ENCODE measurements around the gene CES2. TPM values are rescaled to one million over a fixed set of nuclear protein-coding genes. Genes with fewer than 3 reads are reported as not detected.

CES2 gene
- total and polyA plus RNA-seq, 2 of the 8 experiments (the other 6 are each of a cell fraction or from before 2014, with no cell fraction given): 8.6 to 14.7 TPM

DNA sequence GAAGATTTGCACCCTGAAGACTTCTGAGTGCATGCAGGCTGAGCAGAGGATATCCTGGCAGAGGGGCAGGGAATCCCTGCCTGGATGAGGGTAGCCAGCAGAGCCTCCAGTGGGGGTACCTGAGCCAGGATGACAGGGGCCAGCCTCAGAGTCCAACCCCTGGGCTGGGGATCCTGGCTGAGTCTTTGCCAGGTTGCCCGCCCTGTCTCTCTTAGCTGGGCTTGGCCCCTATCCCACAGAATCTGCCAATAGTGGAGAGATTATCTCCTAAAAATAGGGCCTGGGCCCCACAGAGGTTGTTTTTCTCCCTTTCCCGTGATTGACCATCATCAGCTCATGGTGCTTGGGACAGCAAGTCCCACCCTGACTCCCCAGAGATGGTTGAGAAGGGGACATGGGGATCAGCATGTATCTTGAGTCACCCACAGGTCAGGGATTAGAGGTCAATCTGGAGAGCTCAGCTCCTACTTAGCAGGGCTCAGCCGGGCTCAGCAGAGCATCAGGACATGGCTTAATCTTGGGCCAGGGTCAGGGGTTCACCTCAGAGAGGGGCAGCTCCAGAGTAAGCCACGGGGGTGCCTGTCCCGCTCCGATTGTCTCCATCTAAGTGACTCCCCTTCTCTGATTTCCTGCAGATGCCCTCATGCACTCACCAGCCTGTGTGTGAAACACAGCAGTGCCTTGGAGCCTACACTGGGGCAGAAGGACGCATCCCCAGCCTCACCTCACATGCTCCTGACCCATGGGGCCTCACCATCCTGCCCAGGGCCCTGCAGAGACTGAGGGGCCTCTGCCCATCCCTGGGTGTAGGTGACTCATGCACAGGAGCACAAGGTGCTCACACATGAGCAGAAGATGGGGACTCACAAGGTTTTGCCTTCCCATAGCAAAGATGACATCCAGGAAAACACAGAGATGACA lies 28.1 kb upstream of the CES2 start:
- H3K14ac ChIP-seq (ENCODE audit: insufficient read length): no peak overlapping the region
- no peak overlapping the region for H3K27ac ChIP-seq (ENCODE audit: low read depth, low read length)
- whole genome bisulfite sequencing, 2 experiments (ENCODE audit: extremely low coverage in 1 of 2, insufficient coverage in 1 of 2, insufficient read length in 1 of 2, insufficient replicate concordance in 2 of 2, low coverage in 1 of 2, low lambda C conversion rate in 2 of 2, missing lambda C conversion rate in 1 of 2): 78% methylated on average over 7 of the region's 7 CpGs; no CpG with 5 or more reads in 1 of the 2 experiments
- H3K4me3 ChIP-seq (ENCODE audit: extremely low read depth in 1 of 4, insufficient read depth in 2 of 4, low read depth in 3 of 4, low read length in 4 of 4): no peak overlapping the region
- no peak overlapping the region for H3K23ac ChIP-seq (ENCODE audit: insufficient read length)
- no peak overlapping the region for H3K4ac ChIP-seq (replicated peaks; ENCODE audit: insufficient read length, low read depth, low read length)
- no peak overlapping the region for H3K9ac ChIP-seq (replicated peaks in 1 of 4; ENCODE audit: extremely low read depth in 1 of 4, low read depth in 3 of 4, low read length in 3 of 4)
- no peaks in the 10 kb centered on the region for H3K79me1 ChIP-seq (ENCODE audit: low read depth, low read length)
- no peaks in the 10 kb centered on the region for H3K79me2 ChIP-seq (ENCODE audit: control insufficient read depth in 1 of 2, insufficient read depth in 2 of 2, low read length in 2 of 2)
- H3K36me3 ChIP-seq (ENCODE audit: control insufficient read depth in 2 of 4, insufficient read depth in 4 of 4, low read length in 3 of 4): no peaks in the 10 kb centered on the region
- peaks cover 0 to 5% (median 0%) of the 10 kb centered on the region in 4 experiments; a peak in 2 of 7 replicates for H3K4me1 ChIP-seq (replicated peaks in 1 of 4; ENCODE audit: control insufficient read depth in 3 of 4, insufficient read depth in 4 of 4, low read length in 3 of 4)
- no peaks in the 10 kb centered on the region for H3K9me3 ChIP-seq (ENCODE audit: insufficient read depth in 2 of 2, low read depth in 1 of 2, low read length in 1 of 2)
- FAIRE-seq (no peak), DNase-seq (ENCODE audit: low read depth in 1 of 2, low spot score in 2 of 2) (no peak)
- no peak overlapping the region for H2BK120ac ChIP-seq (replicated peaks; ENCODE audit: low read depth, low read length)
- ChIA-PET CTCF (ENCODE audit: partially characterized antibody) (interaction anchor here (0.9 to 42.0 kb wide), 3 partner anchors 8 to 77 kb away, joined by 3 to 1009 read pairs (median 1009); partner anchors contain the start of genes CDH16, PDP2 and RRAD), POLR2A (ENCODE audit: partially characterized antibody) (interaction anchor here (0.9 kb wide), 1 partner anchor 21 kb away, joined by 3 read pairs; no protein-coding TSS in a partner anchor)
- no peaks in the 10 kb centered on the region for H4K20me1 ChIP-seq (replicated peaks in 1 of 2; ENCODE audit: control insufficient read depth in 1 of 2, insufficient read depth in 2 of 2, low read length in 2 of 2)
- H4K5ac ChIP-seq (ENCODE audit: insufficient read length, low read depth, low read length): no peak overlapping the region
- no peaks in the 10 kb centered on the region; a peak in 1 of 7 replicates for H3K27me3 ChIP-seq (replicated peaks in 1 of 4; ENCODE audit: control insufficient read depth in 3 of 4, extremely low read depth in 1 of 4, insufficient read depth in 3 of 4, low read length in 3 of 4)
- H2AFZ ChIP-seq (ENCODE audit: low read length): no peak overlapping the region
- H3K23me2 ChIP-seq (ENCODE audit: low read depth, low read length): no peaks in the 10 kb centered on the region
- H2BK12ac ChIP-seq (ENCODE audit: low read depth, low read length): no peak overlapping the region
- no peak overlapping the region for H2BK15ac ChIP-seq (ENCODE audit: low read length)
- TF ChIP-seq ASH2L (IDR thresholded peaks at IDR 0.05; ENCODE audit: low read length) (no peak), CHD2 (IDR thresholded peaks at IDR 0.05; ENCODE audit: low read length) (no peak), ZNF274 (IDR thresholded peaks at IDR 0.05; ENCODE audit: borderline replicate concordance, extremely low read depth, low read length) (no peak), NRF1 (IDR thresholded peaks at IDR 0.05; ENCODE audit: low read depth, low read length) (no peak), EZH2 (IDR thresholded peaks at IDR 0.05; ENCODE audit: low read depth, low read length, severe bottlenecking) (no peak), TAF1 (IDR thresholded peaks at IDR 0.05; ENCODE audit: low read depth, low read length) (no peak)
- TF ChIP-seq, protein P1, sequence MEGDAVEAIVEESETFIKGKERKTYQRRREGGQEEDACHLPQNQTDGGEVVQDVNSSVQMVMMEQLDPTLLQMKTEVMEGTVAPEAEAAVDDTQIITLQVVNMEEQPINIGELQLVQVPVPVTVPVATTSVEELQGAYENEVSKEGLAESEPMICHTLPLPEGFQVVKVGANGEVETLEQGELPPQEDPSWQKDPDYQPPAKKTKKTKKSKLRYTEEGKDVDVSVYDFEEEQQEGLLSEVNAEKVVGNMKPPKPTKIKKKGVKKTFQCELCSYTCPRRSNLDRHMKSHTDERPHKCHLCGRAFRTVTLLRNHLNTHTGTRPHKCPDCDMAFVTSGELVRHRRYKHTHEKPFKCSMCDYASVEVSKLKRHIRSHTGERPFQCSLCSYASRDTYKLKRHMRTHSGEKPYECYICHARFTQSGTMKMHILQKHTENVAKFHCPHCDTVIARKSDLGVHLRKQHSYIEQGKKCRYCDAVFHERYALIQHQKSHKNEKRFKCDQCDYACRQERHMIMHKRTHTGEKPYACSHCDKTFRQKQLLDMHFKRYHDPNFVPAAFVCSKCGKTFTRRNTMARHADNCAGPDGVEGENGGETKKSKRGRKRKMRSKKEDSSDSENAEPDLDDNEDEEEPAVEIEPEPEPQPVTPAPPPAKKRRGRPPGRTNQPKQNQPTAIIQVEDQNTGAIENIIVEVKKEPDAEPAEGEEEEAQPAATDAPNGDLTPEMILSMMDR (IDR thresholded peaks at IDR 0.05; ENCODE audit: control extremely low read depth in 1 of 3, insufficient read depth in 1 of 3, low read depth in 1 of 3, low read length in 3 of 3): no peak
- TF ChIP-seq, protein P2, sequence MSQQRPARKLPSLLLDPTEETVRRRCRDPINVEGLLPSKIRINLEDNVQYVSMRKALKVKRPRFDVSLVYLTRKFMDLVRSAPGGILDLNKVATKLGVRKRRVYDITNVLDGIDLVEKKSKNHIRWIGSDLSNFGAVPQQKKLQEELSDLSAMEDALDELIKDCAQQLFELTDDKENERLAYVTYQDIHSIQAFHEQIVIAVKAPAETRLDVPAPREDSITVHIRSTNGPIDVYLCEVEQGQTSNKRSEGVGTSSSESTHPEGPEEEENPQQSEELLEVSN (IDR thresholded peaks at IDR 0.05): no peak
- no peak overlapping the region for H4K91ac ChIP-seq (replicated peaks; ENCODE audit: insufficient read length, low read length)
- H4K8ac ChIP-seq (ENCODE audit: extremely low read depth, insufficient read depth, low read length): no peak overlapping the region
- no peak overlapping the region for H3K4me2 ChIP-seq (ENCODE audit: insufficient read depth in 1 of 2, low read depth in 2 of 2, low read length in 2 of 2)
- H2BK20ac ChIP-seq (ENCODE audit: low read length): no peak overlapping the region; the same call in 1 of the 2 replicates
- H3K18ac ChIP-seq (ENCODE audit: extremely low read depth, low read length): no peak overlapping the region
- H3K56ac ChIP-seq (replicated peaks; ENCODE audit: insufficient read length, low read depth, low read length): no peak overlapping the region
- H2BK5ac ChIP-seq (ENCODE audit: low read depth, low read length): no peak overlapping the region
- no peak overlapping the region for H2AK5ac ChIP-seq (ENCODE audit: low read depth, low read length)

All from H1 (cell line).